Subcutaneous abdominal adipose tissue (tissue), 5 donors: ENCODE results near the gene UPB1.

ENCODE experiments used
- H3K27ac ChIP-seq: one replicate; pipeline ENCODE4 v1.7.0; 2013; ENCODE audit warnings: low read depth, mild to moderate bottlenecking, inconsistent platforms, low read length, moderate library complexity
- H3K27me3 ChIP-seq, 5 donors: one replicate each; pipeline ENCODE4 v1.7.0; 2013; ENCODE audit warnings: low read length in 5 of 5, inconsistent platforms in 1 of 5; ENCODE audit not compliant: control insufficient read depth in 5 of 5, insufficient read depth in 4 of 5
- H3K36me3 ChIP-seq, 5 donors: one replicate each; pipeline ENCODE4 v1.7.0; 2013; ENCODE audit warnings: low read length in 5 of 5; ENCODE audit not compliant: control insufficient read depth in 5 of 5, insufficient read depth in 5 of 5
- H3K4me1 ChIP-seq, 5 donors: one replicate each; pipeline ENCODE4 v1.7.0; 2013; ENCODE audit warnings: low read length in 5 of 5, mild to moderate bottlenecking in 3 of 5, moderate library complexity in 1 of 5; ENCODE audit not compliant: control insufficient read depth in 5 of 5, insufficient read depth in 5 of 5
- H3K4me3 ChIP-seq, 5 donors: one replicate each; pipeline ENCODE4 v1.7.0; 2013; ENCODE audit warnings: low read length in 5 of 5, low read depth in 1 of 5
- H3K9ac ChIP-seq, 5 donors: one replicate each; pipeline ENCODE4 v1.7.0; 2013; ENCODE audit warnings: low read length in 5 of 5, mild to moderate bottlenecking in 4 of 5, moderate library complexity in 3 of 5
- H3K9me3 ChIP-seq, 5 donors: one replicate each; pipeline ENCODE4 v1.7.0; 2013; ENCODE audit warnings: low read length in 5 of 5; ENCODE audit not compliant: control insufficient read depth in 5 of 5
- donor health status: healthy.
- donor health status: healthy.
- donor health status: healthy.
- donor health status: healthy.
- donor health status: healthy.

Gene UPB1

GRCh38 chr22:24492391-24492790 lies 2.7 kb upstream of the UPB1 start:
- H3K4me1 ChIP-seq, result peaks cover 0 to 11% (median 10%) of the 10 kb centered on the region in 5 donors
- peaks cover 0 to 6% (median 0%) of the 10 kb centered on the region in 5 donors for H3K9me3 ChIP-seq
- H3K27me3 ChIP-seq, result peaks cover 0 to 20% (median 13%) of the 10 kb centered on the region in 5 donors
- no peaks in the 10 kb centered on the region for H3K36me3 ChIP-seq
- H3K27ac ChIP-seq, result no peak overlapping the region
- H3K4me3 ChIP-seq, result no peak overlapping the region
- H3K9ac ChIP-seq, result no peak overlapping the region

GRCh38 chr22:24494167-24494527 lies 985 bp upstream of the UPB1 start:
- Histone ChIP-seq H3K27me3 (peaks cover 0 to 20% (median 13%) of the 10 kb centered on the region in 5 donors), H3K4me3 (peak overlapping the region in 2 of 5 donors; percentile 21 to 46), H3K36me3 (no peaks in the 10 kb centered on the region), H3K9ac (no peak overlapping the region), H3K27ac (no peak overlapping the region), H3K4me1 (peaks cover 0 to 11% (median 10%) of the 10 kb centered on the region in 5 donors), H3K9me3 (peaks cover 0 to 6% (median 0%) of the 10 kb centered on the region in 5 donors)

GRCh38 chr22:24495365-24495675 lies 188 bp downstream of the UPB1 start:
- Histone ChIP-seq H3K9ac (no peak overlapping the region), H3K4me3 (no peak overlapping the region), H3K9me3 (peaks cover 0 to 6% (median 0%) of the 10 kb centered on the region in 5 donors)

GRCh38 chr22:24496234-24496633 lies 1.1 kb downstream of the UPB1 start:
- Histone ChIP-seq H3K4me3 (no peak overlapping the region), H3K27me3 (peaks cover 0 to 20% (median 14%) of the 10 kb centered on the region in 5 donors), H3K4me1 (peaks cover 0 to 15% (median 10%) of the 10 kb centered on the region in 5 donors), H3K27ac (no peak overlapping the region), H3K9me3 (peaks cover 0 to 6% (median 0%) of the 10 kb centered on the region in 5 donors), H3K9ac (no peak overlapping the region), H3K36me3 (no peaks in the 10 kb centered on the region)

More at GRCh38 chr22:24495365-24495675, 188 bp downstream of the UPB1 start:
- Histone ChIP-seq H3K4me1 (peaks cover 0 to 13% (median 10%) of the 10 kb centered on the region in 5 donors), H3K27me3 (peaks cover 0 to 20% (median 13%) of the 10 kb centered on the region in 5 donors), H3K36me3 (no peaks in the 10 kb centered on the region), H3K27ac (no peak overlapping the region)

- peaks cover 0 to 6% (median 0%) of the 10 kb centered on the region in 5 donors for H3K9me3 ChIP-seq
- H3K36me3 ChIP-seq, result no peaks in the 10 kb centered on the region
- H3K4me1 ChIP-seq, result peaks cover 0 to 15% (median 10%) of the 10 kb centered on the region in 5 donors
- H3K27ac ChIP-seq, result no peak overlapping the region
- peaks cover 0 to 20% (median 17%) of the 10 kb centered on the region in 5 donors for H3K27me3 ChIP-seq
- H3K4me3 ChIP-seq, result no peak overlapping the region
- H3K9ac ChIP-seq, result no peak overlapping the region
Observed at GRCh38 chr22:24496661-24497060, 1.5 kb downstream of the UPB1 start.

GRCh38 chr22:24497841-24498258 lies 2.7 kb downstream of the UPB1 start:
- no peak overlapping the region for H3K4me3 ChIP-seq
- H3K27me3 ChIP-seq, result peaks cover 0 to 20% (median 17%) of the 10 kb centered on the region in 5 donors
- H3K36me3 ChIP-seq, result no peaks in the 10 kb centered on the region
- H3K9me3 ChIP-seq, result peaks cover 0 to 6% (median 0%) of the 10 kb centered on the region in 5 donors
- H3K9ac ChIP-seq, result no peak overlapping the region
- H3K4me1 ChIP-seq, result peaks cover 0 to 15% (median 10%) of the 10 kb centered on the region in 5 donors
- no peak overlapping the region for H3K27ac ChIP-seq

GRCh38 chr22:24498824-24499223 lies 3.7 kb downstream of the UPB1 start:
- Histone ChIP-seq H3K27me3 (peaks cover 0 to 19% (median 15%) of the 10 kb centered on the region in 5 donors), H3K4me3 (no peak overlapping the region), H3K9me3 (peaks cover 0 to 6% (median 0%) of the 10 kb centered on the region in 5 donors), H3K4me1 (peaks cover 0 to 15% (median 13%) of the 10 kb centered on the region in 5 donors), H3K36me3 (no peaks in the 10 kb centered on the region), H3K9ac (no peak overlapping the region), H3K27ac (no peak overlapping the region)

GRCh38 chr22:24499706-24500276 lies 4.7 kb downstream of the UPB1 start:
- peaks cover 0 to 9% (median 7%) of the 10 kb centered on the region in 5 donors for H3K4me1 ChIP-seq
- peaks cover 0 to 11% (median 6%) of the 10 kb centered on the region in 5 donors for H3K27me3 ChIP-seq
- H3K9me3 ChIP-seq, result peaks cover 0 to 6% (median 0%) of the 10 kb centered on the region in 5 donors
- H3K9ac ChIP-seq, result no peak overlapping the region
- H3K36me3 ChIP-seq, result no peaks in the 10 kb centered on the region
- no peak overlapping the region for H3K4me3 ChIP-seq
- no peak overlapping the region for H3K27ac ChIP-seq

- Histone ChIP-seq H3K4me3 (no peak overlapping the region), H3K9me3 (peaks cover 0 to under 1% (median 0%) of the 10 kb centered on the region in 5 donors), H3K9ac (no peak overlapping the region), H3K4me1 (peaks cover 0 to 11% (median 8%) of the 10 kb centered on the region in 5 donors), H3K36me3 (no peaks in the 10 kb centered on the region), H3K27me3 (peaks cover 0 to 7% (median under 1%) of the 10 kb centered on the region in 5 donors), H3K27ac (no peak overlapping the region)
Observed at GRCh38 chr22:24500277-24500820, 5.2 kb downstream of the UPB1 start.

- no peaks in the 10 kb centered on the region for H3K36me3 ChIP-seq
- no peak overlapping the region for H3K9ac ChIP-seq
- peaks cover 0 to 14% (median 11%) of the 10 kb centered on the region in 5 donors for H3K4me1 ChIP-seq
- H3K27ac ChIP-seq, result no peak overlapping the region
- H3K27me3 ChIP-seq, result peaks cover 0 to 7% (median 0%) of the 10 kb centered on the region in 5 donors
- H3K4me3 ChIP-seq, result no peak overlapping the region
- no peaks in the 10 kb centered on the region for H3K9me3 ChIP-seq
Observed at GRCh38 chr22:24501301-24502005, 6.3 kb downstream of the UPB1 start.
